Breast epithelium (tissue), 3 donors: ENCODE results near the gene GCGR.
A peak's percentile ranks its signal among the peaks of the same experiment; 100 is the strongest.

Experiments used
- CTCF ChIP-seq, 3 donors: fragments of 450-650 bp; IDR thresholded peaks; one replicate each; pipeline ENCODE4 v1.5.1; 2016 to 2017; ENCODE audit warnings: antibody characterized with exemption in 3 of 3, mild to moderate bottlenecking in 3 of 3, moderate library complexity in 3 of 3
- POLR2AphosphoS5 ChIP-seq, 3 donors: sonication (generic); formaldehyde crosslinking; IDR thresholded peaks; one replicate each; pipeline ENCODE4 v1.6.1; 2017; ENCODE audit warnings: antibody characterized with exemption in 3 of 3

GRCh38 chr17:81860756-81861568 is 57.0 kb downstream of the GCGR start:
- peak; percentile 36 to 74 (median 57) for TF ChIP-seq CTCF (IDR thresholded peaks at IDR 0.05)
- TF ChIP-seq POLR2AphosphoS5 (IDR thresholded peaks at IDR 0.05): peak; percentile 99 to 100 (median 100)
